ENCODE data around the gene TRAPPC2. TPM values are rescaled to one million over a fixed set of nuclear protein-coding genes. Genes with fewer than 3 reads are reported as not detected.

The TRAPPC2 gene
- total RNA-seq = 18.6 and 19.6 TPM in 2 replicates

DNA sequence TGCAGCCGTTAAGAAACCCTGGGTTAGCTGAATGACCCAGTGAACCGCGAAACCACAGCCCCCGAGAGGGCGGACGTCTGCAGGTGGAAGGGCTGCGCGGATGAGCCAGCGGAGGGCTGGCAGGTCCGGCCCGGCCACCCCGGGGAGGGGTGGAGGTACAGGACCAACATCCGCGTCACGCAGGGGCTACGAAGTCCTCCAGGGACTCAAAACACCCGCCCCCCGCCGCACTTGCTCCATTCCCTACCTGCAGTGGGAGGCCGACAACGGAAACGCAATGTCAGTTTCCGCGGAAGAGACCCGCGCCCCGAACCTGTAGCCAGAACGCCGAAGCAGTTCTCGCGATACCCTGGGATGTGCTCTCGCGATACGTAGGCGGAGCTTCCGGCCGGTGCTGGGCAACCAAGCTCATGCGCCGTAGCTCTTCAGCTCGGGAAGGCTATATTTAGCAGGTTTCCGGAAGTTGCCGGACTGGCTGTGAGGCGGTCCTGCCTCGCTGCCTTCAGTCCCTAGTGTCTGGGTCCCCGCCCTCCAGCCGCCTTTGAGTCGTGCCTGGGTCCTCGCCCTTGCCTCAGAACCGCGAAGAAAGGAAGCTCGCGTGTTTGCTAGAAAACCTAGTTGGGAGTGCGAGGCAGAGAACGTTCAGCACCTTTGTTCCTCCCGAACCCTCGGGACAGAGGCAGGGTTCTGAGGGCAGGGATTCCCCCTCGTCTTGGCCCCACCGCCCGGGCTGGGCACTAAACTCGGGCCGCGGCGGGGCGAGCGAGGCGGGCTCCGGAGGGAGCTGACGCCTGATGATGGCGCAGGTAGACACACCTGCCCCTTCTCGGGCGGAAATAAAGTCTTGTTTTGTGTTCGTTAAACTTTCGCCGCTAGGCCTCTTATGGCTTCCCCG lies at the start of gene TRAPPC2, which contains the start of gene OFD1:
TRAPPC2 (minus strand) TSS at position 343 of the 895 bp plus-strand sequence. CDS start 14,657 bp downstream, outside the sequence.
OFD1 (plus strand) TSS at position 471 of the 895 bp plus-strand sequence; CDS start at position 795, 324 bp downstream.

DNA sequence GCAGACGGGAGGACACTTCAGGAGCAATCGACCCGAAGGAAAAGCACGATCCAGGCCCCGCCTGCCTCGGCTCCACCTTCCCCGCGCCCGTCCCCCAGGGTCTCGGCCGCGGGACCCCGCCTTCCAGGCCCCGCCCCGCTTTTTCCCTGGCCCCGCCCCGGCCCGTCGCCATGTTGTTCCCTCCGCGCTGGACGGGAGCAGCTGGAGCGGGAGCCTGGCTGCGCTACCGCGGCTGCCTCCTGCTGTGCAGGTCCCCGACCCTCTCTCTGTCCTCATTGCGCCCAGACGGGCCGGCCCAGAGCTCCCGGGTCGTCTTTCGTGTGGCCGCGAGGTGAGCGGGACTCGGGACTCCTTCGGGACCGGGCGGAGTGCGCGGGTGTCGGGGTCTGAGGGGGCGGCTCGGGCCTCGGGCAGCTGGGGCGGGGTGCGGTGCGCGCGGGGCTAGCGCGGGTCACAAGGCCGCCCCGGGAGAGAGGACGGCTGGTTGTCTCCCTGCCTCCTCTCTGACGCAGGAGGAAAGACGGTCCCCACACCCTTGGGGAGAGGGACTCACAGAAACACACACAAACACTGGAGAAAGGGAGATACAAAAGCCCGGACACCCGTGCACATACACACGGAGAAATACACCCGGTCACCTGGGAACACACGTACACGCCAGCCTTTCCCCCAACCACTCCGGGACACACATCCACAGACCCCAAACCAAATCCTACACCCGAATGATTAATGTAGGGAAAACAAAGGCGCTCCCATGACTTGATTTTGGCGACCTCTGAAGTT lies 45.3 kb downstream of the TRAPPC2 start, which contains the start of gene RAB9A:
RAB9A (plus strand) TSS at position 171 of the 783 bp plus-strand sequence. CDS start 19,619 bp downstream, outside the sequence.

Other genes with a start within 250 kb of the TRAPPC2 start
- gene EGFL6, start 165.0 kb downstream of the TRAPPC2 start, total RNA-seq = not detected in 2 replicates
- gene TCEANC, start 81.5 kb downstream of the TRAPPC2 start, total RNA-seq = 2.7 and 3.2 TPM in 2 replicates
- gene RAB9A, start 45.5 kb downstream of the TRAPPC2 start, total RNA-seq = 41.0 and 45.3 TPM in 2 replicates
- gene OFD1, start 128 bp upstream of the TRAPPC2 start, total RNA-seq = 15.5 and 22.2 TPM in 2 replicates
- gene GPM6B, start 82.5 kb upstream of the TRAPPC2 start, total RNA-seq = 4.6 and 8.1 TPM in 2 replicates